Left lung (tissue), 10 donors: ENCODE results near the gene FNDC3B. TPM values are rescaled to one million over a fixed set of nuclear protein-coding genes. Genes with fewer than 3 reads are reported as not detected.

Experiments
- ATAC-seq: fragments of 200-7000 bp; cut with Tn5 transposase; one replicate; pipeline ENCODE4 v1.9.1; 2020; ENCODE audit warnings: moderate library complexity
- DNase-seq, 4 donors: peaks; one replicate each; pipeline ENCODE4 v3.0.0-alpha.2; 2013 to 2020
- H3K27ac ChIP-seq, 2 donors: fragments of 200-600 bp; sonication (generic) in 1 of 2; one replicate each; pipeline versions ENCODE4 v1.5.0 to v1.8.0; 2020 to 2021
- H3K27me3 ChIP-seq, 2 donors: fragments of 200-600 bp; sonication (generic) in 1 of 2; one replicate each; pipeline versions ENCODE4 v1.5.0 to v1.8.0; 2020 to 2021
- H3K36me3 ChIP-seq, 2 donors: fragments of 200-600 bp; sonication (generic) in 1 of 2; one replicate each; pipeline versions ENCODE4 v1.5.0 to v1.8.0; 2020 to 2021
- H3K4me1 ChIP-seq, 2 donors: fragments of 200-600 bp; one replicate each; pipeline ENCODE4 v1.8.0; 2021
- H3K4me3 ChIP-seq, 2 donors: fragments of 200-600 bp; sonication (generic) in 1 of 2; one replicate each; pipeline versions ENCODE4 v1.5.0 to v1.8.0; 2020 to 2021; ENCODE audit warnings: mild to moderate bottlenecking in 1 of 2
- H3K9me3 ChIP-seq, 2 donors: fragments of 200-600 bp; sonication (generic) in 1 of 2; one replicate each; pipeline versions ENCODE4 v1.5.0 to v1.8.0; 2020 to 2021
- CTCF ChIP-seq, 2 donors: fragments of 200-600 bp; sonication (generic) in 1 of 2; IDR thresholded peaks; one replicate each; pipeline versions ENCODE4 v1.5.0 to v1.8.0; 2021; ENCODE audit warnings: antibody characterized with exemption in 2 of 2
- intact Hi-C, 2 donors: fragments of 100-400 bp; cut with DNase I; formaldehyde crosslinking; loops; one replicate each; pipeline versions ENCODE4 v1.11.2 to v1.14.2; 2022
- polyA plus RNA-seq, 6 donors: library from polyadenylated mRNA; unstranded; fragments of 120-200 nt; gene quantifications; one replicate each; pipeline ENCODE4 v1.2.1, GENCODE V29; 2013; ENCODE audit not compliant: insufficient read length in 6 of 6
- total RNA-seq, 2 donors: library from RNA; stranded (reverse); fragmentation: NEBNext Ultra II Directional; extraction: Animal tissue kit (Norgen Biotek cat#: 25700); gene quantifications; one replicate each; pipeline ENCODE4 v1.2.1, GENCODE V29; 2021
- donor health status: DM: no; HTN: yes; CAD: no.
- donor health status: DM: no; HTN: no; CAD: no.

Gene FNDC3B
- total and polyA plus RNA-seq, 8 donors = 35.2 to 185 (median 42.3) TPM

- TF ChIP-seq CTCF (IDR thresholded peaks at IDR 0.05) = no peak
- DNase-seq (no peak), ATAC-seq (peak; percentile 53)
- peaks cover 0 to 2% of the 10 kb centered on the region in 2 donors for H3K9me3 ChIP-seq
- no peak overlapping the region for H3K4me3 ChIP-seq
- no peaks in the 10 kb centered on the region for H3K36me3 ChIP-seq
- intact Hi-C loops = no loop called here
- peaks cover 45 to 88% of the 10 kb centered on the region in 2 donors for H3K4me1 ChIP-seq
- H3K27ac ChIP-seq = peak overlapping the region; percentile 19 to 37
- H3K27me3 ChIP-seq = no peaks in the 10 kb centered on the region
Observed at GRCh38 chr3:172098698-172099494, 59.5 kb downstream of the FNDC3B start.

- DNase-seq (no peak), ATAC-seq (no peak)
- Histone ChIP-seq H3K4me1 (peaks cover 50 to 93% of the 10 kb centered on the region in 2 donors), H3K9me3 (no peaks in the 10 kb centered on the region), H3K36me3 (no peaks in the 10 kb centered on the region), H3K27ac (peak overlapping the region; percentile 19 to 37), H3K4me3 (no peak overlapping the region), H3K27me3 (no peaks in the 10 kb centered on the region)
- TF ChIP-seq CTCF (IDR thresholded peaks at IDR 0.05) = no peak
- intact Hi-C loops = no loop called here
Observed at GRCh38 chr3:172099495-172099808, 60.1 kb downstream of the FNDC3B start.

GRCh38 chr3:172100482-172100881 lies 61.1 kb downstream of the FNDC3B start:
- peaks cover 59 to 96% of the 10 kb centered on the region in 2 donors for H3K4me1 ChIP-seq
- ATAC-seq = no peak

GRCh38 chr3:172101107-172101506 lies 61.7 kb downstream of the FNDC3B start:
- intact Hi-C loops = no loop called here

More at GRCh38 chr3:172100482-172100881, 61.1 kb downstream of the FNDC3B start:
- no peaks in the 10 kb centered on the region for H3K27me3 ChIP-seq
- no peak for DNase-seq
- H3K36me3 ChIP-seq = no peaks in the 10 kb centered on the region
- no peak for TF ChIP-seq CTCF (IDR thresholded peaks at IDR 0.05)
- H3K27ac ChIP-seq = peak overlapping the region in 1 of 2 donors; percentile 19
- no peaks in the 10 kb centered on the region for H3K9me3 ChIP-seq
- no peak overlapping the region for H3K4me3 ChIP-seq
- intact Hi-C loops = no loop called here

More at GRCh38 chr3:172101107-172101506, 61.7 kb downstream of the FNDC3B start:
- TF ChIP-seq CTCF (IDR thresholded peaks at IDR 0.05) = no peak
- no peaks in the 10 kb centered on the region for H3K9me3 ChIP-seq
- H3K4me3 ChIP-seq = no peak overlapping the region
- no peaks in the 10 kb centered on the region for H3K36me3 ChIP-seq
- DNase-seq (no peak), ATAC-seq (no peak)
- H3K27me3 ChIP-seq = no peaks in the 10 kb centered on the region
- peak overlapping the region in 1 of 2 donors; percentile 22 for H3K27ac ChIP-seq
- H3K4me1 ChIP-seq = peaks cover 59 to 96% of the 10 kb centered on the region in 2 donors
